NK-92 treated with Interleukin-12 subunit alpha and Interleukin-12 subunit beta, amount 100 ng/mL, for 24 hours (cell line): Measurements from ENCODE around the gene TALDO1.

Source experiments
- DNase-seq: peaks from one replicate; lab custom pipeline; 2025; lab: John Stamatoyannopoulos, UW

TALDO1 gene

GRCh38 chr11:788009-788640, 40.9 kb downstream of the TALDO1 start:
- no peak for DNase-seq

- DNase-seq: no peak
These were observed 42.0 kb downstream of the TALDO1 start for GRCh38 chr11:788953-789940.

DNA sequence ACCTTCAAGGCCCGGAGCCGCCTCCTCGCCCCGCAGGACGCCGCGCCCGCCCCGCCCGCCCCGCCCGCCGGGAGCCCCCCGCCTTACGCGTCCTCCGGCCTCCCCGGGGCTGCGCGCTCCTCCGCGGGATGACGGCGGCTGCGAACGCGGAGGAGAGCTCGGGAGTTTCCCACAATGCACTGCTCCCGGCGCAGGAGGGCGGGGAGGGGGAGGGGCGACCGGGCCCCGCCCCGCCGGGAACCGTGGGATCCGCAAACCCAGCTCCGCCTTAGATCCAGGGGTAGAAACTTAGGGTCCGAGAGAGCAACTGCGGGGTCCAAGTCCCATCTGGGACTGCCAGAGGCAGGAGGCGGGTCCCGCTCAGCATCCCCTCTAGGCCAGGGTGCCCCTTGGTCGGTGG, 42.7 kb downstream of the TALDO1 start, which contains the start of gene CEND1:
Gene CEND1 (minus strand): TSS at position 148 of the 400 bp plus-strand sequence. CDS start 1,514 bp downstream, outside the sequence.
- no peak for DNase-seq

GRCh38 chr11:790721-791564, 43.7 kb downstream of the TALDO1 start:
- no peak for DNase-seq

DNA sequence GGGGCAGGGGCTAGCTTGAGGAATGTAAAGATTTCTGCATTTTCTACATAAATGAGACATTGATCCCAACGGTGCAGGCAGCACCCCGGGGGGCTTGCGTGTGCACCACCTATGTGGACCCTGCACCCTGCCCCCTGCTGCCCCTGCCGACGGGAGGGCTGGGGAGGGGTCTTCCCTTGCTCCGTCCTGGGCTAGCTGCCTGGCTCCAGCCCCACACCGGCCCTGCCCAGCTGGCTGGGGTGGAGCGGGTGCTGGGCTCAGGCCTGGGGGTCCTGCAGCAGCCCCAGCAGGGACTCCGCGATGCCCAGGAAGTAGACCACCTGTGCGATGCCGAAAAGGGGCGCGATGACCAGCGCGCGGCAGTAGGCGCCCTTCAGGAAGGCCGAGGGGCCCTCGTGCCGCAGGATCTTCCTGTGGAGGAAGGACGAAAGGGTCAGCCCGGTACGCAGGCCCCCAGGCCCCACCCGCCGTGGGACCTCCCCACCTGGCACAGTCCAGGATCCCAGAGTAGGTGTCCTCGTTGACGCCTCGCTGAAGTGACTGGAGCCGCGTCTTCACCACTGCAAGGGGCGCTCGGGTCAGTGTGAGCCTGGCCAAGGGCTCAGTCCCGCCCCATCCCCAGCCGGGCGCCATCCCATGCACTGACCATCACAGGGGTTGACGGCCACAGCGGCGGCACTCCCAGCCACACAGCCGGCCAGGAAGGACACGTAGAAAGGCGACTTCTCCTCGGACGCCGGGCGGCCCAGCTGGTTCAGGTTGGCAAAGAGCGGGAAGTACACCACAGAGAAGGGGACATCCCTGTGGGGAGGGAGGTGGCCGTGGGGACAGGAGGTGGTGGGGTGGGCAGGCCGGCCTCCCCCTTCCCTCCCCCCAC, 44.6 kb downstream of the TALDO1 start:
- no peak for DNase-seq

- no peak for DNase-seq
These were observed 45.2 kb downstream of the TALDO1 start for GRCh38 chr11:792535-792821.

DNA sequence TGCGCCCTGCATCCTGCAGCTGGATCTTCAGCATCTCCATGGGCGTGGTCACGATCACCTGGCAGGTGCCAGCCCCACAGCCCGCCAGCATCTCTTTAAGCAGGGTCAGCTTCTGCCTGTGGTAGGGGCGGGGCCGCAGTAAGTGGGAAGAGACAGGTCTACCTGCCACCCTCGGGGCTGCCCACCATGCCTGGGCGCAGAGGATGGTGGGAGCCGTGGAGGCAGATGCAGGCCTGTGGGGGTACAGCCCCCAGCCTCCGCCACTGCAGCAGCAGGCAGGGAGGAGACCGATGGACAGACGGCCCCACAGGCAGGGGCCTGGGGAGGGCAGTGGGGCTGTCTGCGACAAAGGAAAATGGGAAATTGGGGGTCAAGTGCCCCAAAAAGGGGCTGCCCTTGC, 45.6 kb downstream of the TALDO1 start:
- DNase-seq: no peak

DNA sequence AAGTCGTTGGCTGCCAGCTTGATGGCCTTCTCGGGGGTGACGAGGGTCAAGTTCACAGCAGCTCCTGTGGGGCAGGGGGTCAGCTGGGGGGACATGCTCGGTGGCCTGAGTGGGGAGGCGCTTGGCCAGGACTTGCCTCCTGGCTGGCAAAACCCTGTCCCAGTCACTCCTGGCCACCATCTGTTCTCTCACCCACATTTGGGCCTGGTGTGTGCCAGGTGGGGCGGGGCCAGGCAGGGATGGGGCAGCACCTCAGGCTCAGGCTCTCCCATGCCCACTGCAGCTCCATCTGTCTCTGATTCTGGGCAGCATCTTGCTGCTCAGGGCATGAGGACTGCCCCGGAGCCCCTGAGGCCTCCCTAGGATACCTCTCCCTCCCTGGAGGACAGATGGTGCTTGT, 46.3 kb downstream of the TALDO1 start:
- no peak for DNase-seq

DNA sequence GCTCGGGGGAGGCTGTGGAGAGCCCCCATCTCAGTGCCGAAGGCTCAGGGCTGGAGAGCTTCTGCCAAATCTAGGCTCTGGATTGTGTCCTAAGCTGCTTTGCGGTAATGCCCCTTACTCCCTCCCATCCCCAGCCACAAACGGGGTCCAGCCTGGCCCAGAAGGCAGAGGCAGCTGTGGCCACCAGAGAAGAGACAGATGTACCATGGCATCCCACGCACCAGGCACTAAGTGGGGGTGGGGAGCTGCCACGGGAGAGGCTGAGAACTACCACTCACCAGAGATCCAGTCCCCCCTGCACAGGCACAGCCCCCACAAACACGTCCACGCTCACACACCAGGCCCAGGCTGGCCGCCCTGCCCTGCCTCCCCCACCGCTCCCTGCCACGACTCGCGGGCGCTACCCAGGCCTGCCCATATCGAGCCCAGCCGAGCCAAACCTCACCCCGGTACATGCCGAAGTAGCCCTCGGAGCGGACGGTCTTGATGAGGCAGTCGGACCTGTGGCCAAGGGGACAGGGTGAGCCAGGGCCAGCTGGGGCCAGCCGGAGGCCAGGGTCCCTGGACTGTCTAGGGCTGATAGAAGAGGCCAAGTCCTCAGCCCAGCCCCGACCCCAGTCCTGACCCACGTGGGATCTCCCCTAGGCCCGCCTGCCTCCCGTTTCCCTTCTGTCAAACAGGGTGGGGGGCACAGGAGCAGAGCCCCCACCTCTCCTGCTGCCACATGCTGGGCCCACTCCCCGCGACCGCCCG, 46.9 kb downstream of the TALDO1 start:
- DNase-seq: no peak

DNA sequence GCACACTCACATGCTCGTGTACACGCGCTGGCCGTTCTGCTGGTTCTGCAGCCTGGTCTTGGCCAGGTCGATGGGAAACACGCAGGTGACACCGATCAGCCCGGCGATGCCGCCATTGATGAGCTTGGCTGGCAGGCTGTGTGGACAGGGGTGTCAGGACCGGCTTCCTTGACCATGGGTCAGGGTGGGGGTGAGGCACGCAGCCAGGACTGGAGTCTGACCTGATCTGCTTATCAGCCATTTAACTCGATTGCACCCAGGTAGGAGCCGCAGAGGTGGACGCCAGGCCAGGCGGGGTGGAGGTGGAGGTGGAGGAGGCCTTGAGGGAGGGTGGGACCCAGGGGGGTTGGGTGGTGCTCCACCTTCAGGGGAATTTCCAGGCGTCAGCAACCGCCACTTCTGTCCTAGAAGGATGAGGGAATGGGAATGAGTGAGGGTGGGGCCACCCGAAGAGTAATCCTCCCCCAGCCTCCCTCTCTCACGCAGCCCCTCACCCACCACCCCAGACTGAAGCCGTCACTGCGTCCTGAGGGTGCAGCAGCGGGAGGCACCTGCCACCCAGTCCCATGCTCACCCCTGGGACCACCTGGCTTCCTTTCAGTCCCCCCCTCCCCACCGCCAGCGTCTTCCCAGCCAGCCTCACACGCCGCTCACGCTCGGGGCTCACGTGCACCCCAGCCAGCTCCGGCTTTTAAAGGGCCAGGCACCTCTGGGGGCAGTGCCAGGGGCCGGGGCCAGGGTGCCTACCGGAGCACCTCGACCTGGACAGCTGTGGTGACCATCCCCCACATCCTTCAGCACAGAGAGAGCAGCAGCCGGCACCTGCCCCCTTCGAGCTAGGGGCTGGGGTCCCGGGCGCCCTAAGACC, 47.7 kb downstream of the TALDO1 start:
- no peak for DNase-seq

GRCh38 chr11:795634-796564, 48.6 kb downstream of the TALDO1 start:
- DNase-seq: peak; percentile 90

- DNase-seq: no peak
These were observed 49.5 kb downstream of the TALDO1 start for GRCh38 chr11:796565-797295.

DNA sequence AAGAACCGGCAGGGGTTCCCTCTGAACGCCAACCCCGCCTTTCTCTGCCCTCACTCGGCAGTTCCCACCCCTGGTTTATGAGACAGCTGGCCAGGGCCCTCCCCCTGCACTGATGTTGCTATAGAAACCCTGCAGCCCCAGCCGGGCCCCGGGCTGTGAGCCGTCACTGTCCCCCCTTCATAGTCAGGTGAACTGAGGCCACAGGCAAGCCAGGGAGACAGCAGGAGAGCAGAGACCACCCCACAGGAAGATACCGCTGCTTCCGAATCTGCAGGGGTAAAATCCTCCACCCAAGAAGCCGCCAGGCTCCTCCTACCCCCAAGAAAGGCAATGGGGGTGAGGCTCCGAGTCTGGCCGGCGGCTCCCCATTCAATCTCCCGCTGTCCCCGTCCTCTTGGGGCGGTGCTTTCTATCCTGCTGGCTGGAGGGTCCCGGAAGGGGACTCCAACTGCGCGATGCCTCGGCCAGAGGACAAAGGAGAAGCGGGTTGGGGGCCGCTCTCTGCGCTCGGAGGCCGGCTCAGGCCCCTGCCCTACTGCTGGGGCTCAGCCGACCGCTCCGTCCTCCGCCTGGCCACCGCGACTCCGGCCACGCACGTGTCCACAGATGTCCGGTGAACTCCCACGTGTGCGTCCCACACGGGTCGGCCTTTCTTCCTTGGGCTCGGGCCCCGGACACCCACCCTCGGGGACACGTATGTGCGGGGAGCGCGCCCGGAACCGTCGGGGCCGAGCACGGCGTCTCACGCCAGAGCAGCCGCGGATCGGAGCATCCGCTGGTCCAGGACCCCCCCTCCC, 50.2 kb downstream of the TALDO1 start:
- DNase-seq: peak; percentile 70

DNA sequence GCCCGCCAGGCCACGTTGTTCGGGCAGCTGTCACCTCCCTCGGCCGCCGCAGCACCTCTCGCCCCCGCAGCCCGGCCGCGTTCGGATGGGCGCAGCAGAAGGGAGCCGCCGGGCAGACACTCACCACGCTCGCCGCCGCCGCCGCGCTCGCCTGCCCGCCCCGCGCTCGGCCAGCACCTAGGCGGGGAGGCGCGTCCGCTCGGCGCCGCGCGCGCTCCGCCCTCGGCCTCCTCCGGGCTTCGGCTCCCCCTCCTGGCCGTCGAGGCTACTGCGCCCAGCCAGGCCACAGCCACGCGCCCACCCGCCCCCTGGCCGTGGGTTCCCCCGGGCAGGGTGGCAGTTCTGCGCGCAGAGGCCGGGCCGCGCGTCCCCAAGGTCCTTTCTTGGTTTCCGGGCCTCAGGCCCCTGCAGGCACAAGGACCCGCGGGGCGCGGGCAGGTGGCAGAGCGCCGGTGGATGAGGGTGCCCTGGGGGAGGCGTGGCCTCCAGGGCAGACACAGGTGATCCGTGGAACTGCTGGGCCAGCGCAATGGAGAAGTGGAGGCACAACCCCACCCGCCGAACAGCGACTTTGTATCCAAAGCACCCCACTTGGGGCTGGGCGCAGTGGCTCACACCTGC, 50.9 kb downstream of the TALDO1 start, which contains the start of gene SLC25A22:
Gene SLC25A22 (minus strand): TSS at position 189 of the 621 bp plus-strand sequence. CDS start 3,275 bp downstream, outside the sequence.
- DNase-seq: peak; percentile 69

DNA sequence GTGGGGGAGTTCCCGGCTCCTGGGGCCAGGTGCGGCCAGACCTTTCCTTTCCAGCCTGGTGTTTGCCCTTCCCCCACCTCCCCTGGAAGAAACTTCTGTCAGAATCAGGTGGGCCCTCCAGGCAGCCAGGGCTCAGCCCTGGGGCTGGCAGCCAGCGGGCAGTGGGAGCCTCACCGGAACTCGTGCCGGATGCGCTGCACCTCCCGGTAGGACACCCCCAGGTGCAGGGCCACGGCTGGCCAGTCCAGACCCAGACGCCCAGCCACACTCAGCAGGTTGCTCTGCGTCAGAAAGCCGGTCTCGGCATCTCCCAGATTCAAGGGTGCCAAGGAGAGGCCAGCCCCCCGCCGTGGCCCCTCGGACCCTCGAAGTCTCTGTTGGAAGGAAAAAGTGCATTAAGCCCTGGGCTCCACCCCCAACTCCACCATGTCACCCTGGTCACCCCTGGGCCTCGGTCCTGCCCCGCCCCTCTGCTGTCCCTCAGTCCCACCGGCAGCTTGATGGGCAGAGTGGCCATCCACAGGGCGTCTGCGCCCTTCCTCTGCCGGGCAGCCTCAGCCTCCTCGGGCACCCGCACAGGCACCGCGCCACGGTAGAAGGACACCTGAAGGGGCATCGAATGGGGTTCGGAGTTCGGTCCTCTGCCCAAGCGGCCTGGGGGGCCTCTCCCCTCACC, 52.5 kb downstream of the TALDO1 start:
- no peak for DNase-seq

- no peak for DNase-seq
These were observed 53.2 kb downstream of the TALDO1 start for GRCh38 chr11:800473-800872.
